GM21515 (cell line): Measurements from ENCODE around the gene MBP.

ENCODE experiments used
- ATAC-seq: cut with Tn5 transposase; IDR thresholded peaks from one replicate; pipeline ENCODE4 v1.9.1; 2021; ENCODE audit not compliant: unreplicated experiment

The MBP gene

GRCh38 chr18:77068321-77069312 lies 64.0 kb downstream of the MBP start:
- ATAC-seq = peak; percentile 42

GRCh38 chr18:77067291-77068061 lies 65.1 kb downstream of the MBP start:
- ATAC-seq = peak; percentile 26

DNA sequence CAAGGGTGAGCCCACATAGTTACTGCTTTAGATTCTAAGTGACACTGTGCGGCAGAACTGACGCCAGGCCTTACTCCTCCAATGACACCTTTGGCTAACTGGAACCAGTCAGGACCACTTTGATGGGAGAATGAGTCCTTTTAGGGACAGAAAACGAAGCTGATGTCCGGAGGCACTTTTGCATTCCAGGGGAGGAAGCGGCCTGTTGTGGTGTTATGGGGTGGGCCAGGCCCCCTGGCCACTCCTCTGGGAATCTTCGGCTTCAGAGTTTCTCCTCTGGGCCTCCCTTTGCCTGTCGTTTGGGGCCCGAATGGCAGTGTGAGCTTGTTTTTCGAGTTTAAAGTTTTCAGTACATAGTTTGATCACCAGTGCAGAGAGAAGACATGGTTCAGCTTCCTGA lies 65.9 kb downstream of the MBP start:
- no peak for ATAC-seq

- ATAC-seq = no peak
Observed at GRCh38 chr18:77066101-77066500, 66.5 kb downstream of the MBP start.

GRCh38 chr18:77065221-77065981 lies 67.2 kb downstream of the MBP start:
- peak; percentile 23 for ATAC-seq

DNA sequence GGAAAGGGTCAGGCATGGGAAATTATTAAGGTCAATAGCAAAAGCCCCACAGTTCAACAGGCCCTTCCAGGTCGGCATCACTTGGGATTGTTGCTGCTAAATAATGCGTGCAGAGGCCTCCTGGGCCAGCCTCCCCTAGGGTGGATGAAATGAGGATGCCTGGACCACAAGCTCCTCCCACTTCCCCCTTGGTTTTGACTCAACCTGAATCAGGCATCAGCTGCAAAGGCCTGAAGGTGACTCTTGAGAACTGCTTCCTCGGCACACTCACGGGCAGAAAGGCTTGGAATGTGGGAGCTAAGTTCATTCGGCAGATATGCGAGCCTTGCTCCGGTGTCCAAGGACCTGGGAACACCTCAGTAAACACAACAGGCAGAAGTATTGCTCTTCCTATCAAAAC lies 69.3 kb downstream of the MBP start:
- peak; percentile 48 for ATAC-seq

DNA sequence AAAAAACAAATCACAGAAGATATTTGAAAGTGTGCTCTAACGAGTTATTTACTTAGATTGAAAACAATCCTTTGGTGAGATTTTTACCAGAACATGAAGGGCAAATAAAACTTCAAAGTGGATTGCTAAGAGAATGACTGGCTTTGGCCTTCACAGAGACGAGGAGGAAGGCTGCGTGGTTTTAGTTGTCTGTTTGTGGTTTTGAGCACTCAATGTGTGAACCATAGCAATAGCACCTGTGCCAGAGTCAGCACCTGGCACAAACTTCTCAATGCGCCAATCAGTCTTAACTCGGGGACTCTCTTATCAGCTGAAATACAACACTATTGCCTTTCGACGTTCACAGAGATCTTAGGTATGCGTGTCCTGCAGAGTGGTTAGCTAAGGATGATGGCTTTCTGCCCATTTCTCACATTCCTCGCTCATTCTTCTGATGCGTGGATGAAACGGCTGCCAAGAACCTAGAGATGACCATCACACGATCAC lies 70.0 kb downstream of the MBP start:
- peak; percentile 56 for ATAC-seq

DNA sequence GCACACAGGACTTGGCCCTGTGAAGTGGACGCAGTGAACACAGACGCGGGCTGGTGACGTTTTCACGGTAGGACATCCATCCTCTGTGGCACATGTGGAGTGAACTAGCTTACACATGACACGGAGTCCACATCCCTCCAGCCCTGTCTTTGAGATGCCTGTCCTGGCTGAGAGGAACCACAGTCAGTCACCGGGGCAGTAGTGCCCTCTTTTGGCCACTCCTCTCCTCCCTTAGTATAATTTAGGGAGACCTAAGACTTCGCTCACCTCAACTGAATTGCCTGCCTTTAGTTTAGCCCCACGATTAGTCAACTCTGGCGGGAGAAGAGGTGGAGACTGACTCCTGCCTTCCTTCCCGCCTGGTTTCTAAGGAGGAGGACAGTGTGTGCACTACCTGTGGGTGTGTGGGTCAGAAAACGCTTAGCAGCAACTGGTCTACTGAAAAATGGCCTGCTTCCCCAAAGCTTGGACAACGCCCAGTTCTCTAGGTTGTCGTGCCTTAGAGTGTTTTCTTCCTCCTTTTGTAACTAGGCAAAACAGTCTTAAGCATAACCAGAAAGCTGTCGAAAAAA lies 70.6 kb downstream of the MBP start:
- ATAC-seq = peak; percentile 44

- ATAC-seq = no peak
Observed at GRCh38 chr18:77061281-77061945, 71.2 kb downstream of the MBP start.

- no peak for ATAC-seq
Observed at GRCh38 chr18:77060151-77060550, 72.4 kb downstream of the MBP start.

DNA sequence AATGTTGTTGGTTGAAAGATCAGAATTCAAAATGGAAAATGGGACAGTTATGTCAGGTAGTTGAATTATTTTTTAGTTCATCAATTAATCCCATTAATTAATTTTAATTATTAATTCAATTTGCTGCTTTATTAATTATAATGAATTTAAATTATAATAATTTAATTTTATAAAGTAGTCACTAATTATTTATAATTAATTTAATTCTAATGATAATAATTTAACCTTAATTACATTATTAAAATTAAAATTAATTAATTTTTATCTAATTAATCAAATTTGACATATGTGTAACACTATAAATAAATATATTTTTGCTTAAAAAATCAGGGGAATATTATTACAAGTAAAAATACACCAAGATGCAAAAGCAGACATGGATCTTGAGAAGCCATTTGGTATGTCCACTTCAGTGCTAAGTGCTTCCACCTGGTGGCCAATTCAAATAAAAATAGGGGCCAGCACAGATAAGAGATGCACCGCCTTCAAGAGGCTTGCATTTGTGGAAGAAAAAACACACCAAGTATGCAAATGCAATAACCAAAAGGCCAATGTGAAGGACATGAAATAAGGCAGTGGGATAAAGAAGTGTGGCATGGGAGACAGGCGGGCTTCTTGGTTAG lies 73.2 kb downstream of the MBP start:
- no peak for ATAC-seq

- ATAC-seq = no peak
Observed at GRCh38 chr18:77058290-77058835, 74.2 kb downstream of the MBP start.

DNA sequence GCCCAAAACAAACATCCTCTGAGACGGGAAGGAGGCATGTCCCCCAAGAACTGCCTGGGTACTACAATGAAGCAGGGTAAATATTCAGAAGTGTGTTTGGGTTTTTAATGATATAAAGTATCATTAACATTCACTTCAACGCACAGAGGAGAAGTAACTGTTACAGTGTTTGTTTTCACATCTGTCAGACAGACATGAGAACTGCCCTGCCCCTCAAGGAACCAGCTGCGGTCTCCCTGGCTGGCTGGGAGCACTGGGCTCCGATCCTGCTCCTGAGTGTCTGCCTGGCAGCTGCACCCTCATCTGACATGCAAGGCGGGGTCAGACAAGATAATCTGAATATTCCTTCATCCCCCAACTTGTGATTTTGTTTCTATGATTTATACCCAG lies 75.6 kb downstream of the MBP start:
- no peak for ATAC-seq

DNA sequence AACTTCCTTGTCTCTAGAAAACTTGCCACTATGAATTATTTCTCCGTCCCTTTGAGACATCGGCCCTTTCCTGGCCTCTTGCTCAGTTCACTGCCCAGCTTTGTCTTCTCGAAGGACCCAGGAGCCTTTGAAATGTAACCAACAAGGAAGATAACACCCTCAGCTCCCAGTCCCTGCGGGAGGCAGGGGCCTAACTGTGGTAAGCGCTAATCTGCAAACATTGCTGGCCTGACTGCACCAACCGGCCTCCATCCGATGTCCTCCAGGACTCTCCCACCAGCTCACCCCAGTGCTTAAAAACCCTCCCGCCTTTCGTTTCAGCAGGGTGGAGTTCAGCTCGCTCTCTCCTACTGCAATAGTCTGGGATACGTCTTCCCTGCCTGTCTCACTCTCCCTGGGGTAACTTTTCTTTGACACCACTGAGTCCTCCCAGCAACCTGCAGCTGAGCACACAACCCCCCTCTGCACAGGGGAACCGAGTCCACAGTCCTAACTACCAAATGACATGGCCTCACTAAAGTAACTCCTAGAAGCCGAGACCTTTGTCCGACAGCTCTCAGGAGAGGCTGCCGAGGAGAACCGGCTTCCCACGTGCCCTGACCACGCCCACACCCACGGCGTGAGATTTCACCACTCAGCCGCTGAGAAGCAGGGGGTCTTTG lies 76.1 kb downstream of the MBP start:
- ATAC-seq = no peak

DNA sequence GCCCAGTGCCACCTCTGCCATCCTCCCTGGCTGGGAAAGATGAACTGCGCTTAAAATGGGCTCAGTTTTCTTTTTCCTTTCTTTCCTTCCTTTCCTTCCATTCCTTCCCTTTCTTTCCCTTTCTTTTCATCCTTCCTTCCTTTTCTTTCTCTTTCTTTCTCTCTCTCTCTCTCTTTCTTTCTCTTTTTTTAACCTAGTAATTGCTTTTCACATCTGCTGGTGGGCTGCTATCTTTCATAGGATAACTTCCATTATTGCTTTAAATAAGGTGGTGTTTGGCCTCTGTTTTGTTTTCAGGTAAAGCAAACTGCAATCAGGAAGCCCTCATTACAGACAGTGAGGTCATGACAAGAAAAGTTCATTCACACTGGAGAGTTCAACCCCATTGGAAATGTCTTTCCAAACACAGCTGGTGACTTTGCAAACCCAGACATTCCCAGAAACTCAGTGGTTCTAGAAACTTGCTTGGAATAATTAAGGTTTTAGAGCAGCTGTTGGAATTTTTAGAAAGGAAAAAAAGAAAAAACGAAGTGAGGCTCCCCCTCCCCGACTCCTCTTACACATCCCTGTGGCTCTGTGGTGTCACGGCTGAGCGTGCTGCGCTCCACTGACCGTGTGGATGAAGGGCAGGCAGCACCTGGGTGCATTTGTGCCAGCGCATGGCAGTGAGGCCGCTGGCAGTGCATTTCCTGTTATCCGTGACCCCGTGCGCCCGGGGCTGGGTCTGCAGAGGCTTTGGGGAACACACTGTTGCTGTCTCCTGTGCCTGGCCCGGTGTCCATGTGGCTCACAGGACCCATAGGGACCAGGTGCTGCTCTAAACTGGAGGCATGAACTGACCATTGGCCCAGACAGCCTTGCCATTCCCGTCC lies 76.9 kb downstream of the MBP start:
- no peak for ATAC-seq

DNA sequence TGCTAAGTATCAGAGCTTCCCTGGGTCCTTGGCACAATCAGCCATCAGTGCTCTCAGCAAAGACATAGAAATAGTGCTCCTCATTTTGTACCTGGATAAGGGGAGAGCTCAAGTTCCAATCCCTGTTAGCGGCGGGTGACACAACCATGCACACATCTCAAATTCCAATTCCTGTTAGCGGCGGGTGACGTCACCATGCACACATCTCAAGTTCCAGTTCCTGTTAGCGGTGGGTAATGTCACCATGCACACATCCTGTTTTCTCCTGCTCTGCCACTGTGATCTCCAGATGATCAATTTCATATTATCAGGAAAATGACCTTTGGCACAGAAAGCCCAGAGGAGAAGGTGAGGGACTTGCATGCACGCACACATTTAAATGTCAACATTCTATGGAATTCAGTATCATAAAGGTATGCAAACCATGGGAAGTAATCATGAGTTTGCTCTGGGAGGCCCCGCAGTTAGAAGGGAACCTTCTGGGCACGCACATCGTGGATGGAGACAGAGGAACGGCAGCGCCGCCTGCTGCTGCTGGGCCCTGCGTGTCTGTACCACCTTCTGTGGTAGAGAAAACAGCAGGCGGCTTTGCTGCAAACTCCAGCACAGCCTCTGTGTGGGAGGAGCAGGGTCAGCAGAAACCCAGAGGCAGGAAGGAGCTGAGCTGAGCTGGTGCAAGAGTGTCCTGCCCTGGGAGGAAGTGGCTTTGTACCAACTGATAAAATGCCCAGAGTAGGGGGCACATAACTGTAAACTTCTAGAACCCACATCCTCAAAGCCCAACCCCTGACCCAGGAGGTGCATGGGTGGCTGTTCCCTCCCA lies 77.8 kb downstream of the MBP start:
- peak; percentile 86 for ATAC-seq

DNA sequence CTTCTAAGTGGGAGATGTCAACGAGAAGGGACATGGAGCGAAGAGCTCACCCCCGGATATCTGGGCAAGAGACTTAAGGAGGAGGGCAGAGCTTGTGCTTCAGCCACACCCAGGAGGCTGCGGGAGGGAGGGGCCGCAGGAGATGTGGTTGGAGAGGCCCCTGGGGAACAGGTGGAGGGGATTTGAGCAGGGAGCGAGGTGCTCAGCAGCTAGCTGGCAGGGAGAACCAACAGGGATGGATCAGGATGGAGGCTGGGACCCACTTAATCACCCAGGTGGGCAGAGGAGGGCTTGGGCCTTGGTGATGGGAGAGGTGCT lies 78.3 kb downstream of the MBP start:
- no peak for ATAC-seq
